Thymus (tissue), 11 donors: ENCODE results near the gene VPS37D. TPM values are rescaled to one million over a fixed set of nuclear protein-coding genes. Genes with fewer than 3 reads are reported as not detected.

Experiments
- DNase-seq, 9 donors: peaks; one replicate each; pipeline ENCODE4 v3.0.0-alpha.2; 2013; ENCODE audit warnings: low spot score in 9 of 9, low read depth in 6 of 9, missing footprints in 1 of 9
- H3K27ac ChIP-seq, 2 donors: one replicate each; pipeline ENCODE4 v1.5.1; 2013; ENCODE audit warnings: control low read depth in 1 of 2, low read depth in 1 of 2, low read length in 1 of 2, mild to moderate bottlenecking in 1 of 2, moderate library complexity in 1 of 2
- H3K27me3 ChIP-seq, 2 donors: one replicate each; pipeline ENCODE4 v1.5.1; 2013; ENCODE audit warnings: low read length in 1 of 2; ENCODE audit not compliant: control insufficient read depth in 2 of 2, insufficient read depth in 1 of 2
- H3K36me3 ChIP-seq, 2 donors: one replicate each; pipeline ENCODE4 v1.5.1; 2013; ENCODE audit warnings: low read length in 1 of 2, mild to moderate bottlenecking in 1 of 2, moderate library complexity in 1 of 2; ENCODE audit not compliant: control insufficient read depth in 2 of 2, insufficient read depth in 2 of 2
- H3K4me1 ChIP-seq, 2 donors: one replicate each; pipeline ENCODE4 v1.5.1; 2013; ENCODE audit warnings: low read length in 2 of 2; ENCODE audit not compliant: control insufficient read depth in 2 of 2, insufficient read depth in 2 of 2
- H3K4me3 ChIP-seq, 2 donors: one replicate each; pipeline ENCODE4 v1.5.1; 2013; ENCODE audit warnings: low read length in 2 of 2, control low read depth in 1 of 2, mild to moderate bottlenecking in 1 of 2
- H3K9me3 ChIP-seq, 2 donors: one replicate each; pipeline ENCODE4 v1.5.1; 2013; ENCODE audit warnings: low read length in 1 of 2, mild to moderate bottlenecking in 1 of 2; ENCODE audit not compliant: control insufficient read depth in 2 of 2, insufficient read depth in 1 of 2
- WGBS: extraction: QIAGEN DNeasy Blood & Tissue Kit; methylation state at CpG from one replicate; pipeline ENCODE4 v1.1.7; 2013; 5-methylcytosine and 5-hydroxymethylcytosine counted together
- polyA plus RNA-seq: library from polyadenylated mRNA; stranded (reverse); fragments of 200-250 nt; gene quantifications from one replicate; pipeline ENCODE4 v1.2.3, GENCODE V29; 2013
- total RNA-seq: library from RNA; stranded (reverse); fragments of 120-200 nt; gene quantifications from one replicate; pipeline ENCODE4 v1.2.4, GENCODE V29; 2013
- donor health status: healthy.

The VPS37D gene
- total and polyA plus RNA-seq, 2 donors = 1.2 to 2.7 TPM

- Histone ChIP-seq H3K9me3 (no peaks in the 10 kb centered on the region), H3K27me3 (peaks cover 0 to 9% of the 10 kb centered on the region in 2 donors), H3K4me1 (peaks cover 3 to 12% of the 10 kb centered on the region in 2 donors), H3K4me3 (no peak overlapping the region), H3K36me3 (peaks cover 37 to 42% of the 10 kb centered on the region in 2 donors), H3K27ac (no peak overlapping the region)
- no peak for DNase-seq
- WGBS = 95% methylated on average over 14 of the region's 14 CpGs
Measured at GRCh38 chr7:73700069-73700423, 32.4 kb downstream of the VPS37D start.

GRCh38 chr7:73700581-73701134 is 33.0 kb downstream of the VPS37D start:
- no peak for DNase-seq
- H3K4me1 ChIP-seq = peaks cover 3 to 12% of the 10 kb centered on the region in 2 donors
- peaks cover 34 to 38% of the 10 kb centered on the region in 2 donors for H3K36me3 ChIP-seq
- no peak overlapping the region for H3K27ac ChIP-seq
- H3K9me3 ChIP-seq = no peaks in the 10 kb centered on the region
- H3K27me3 ChIP-seq = peaks cover 0 to 9% of the 10 kb centered on the region in 2 donors
- H3K4me3 ChIP-seq = no peak overlapping the region
- 93% methylated on average over 15 of the region's 15 CpGs for WGBS

- Histone ChIP-seq H3K9me3 (no peaks in the 10 kb centered on the region), H3K27ac (no peak overlapping the region), H3K27me3 (peaks cover 0 to 13% of the 10 kb centered on the region in 2 donors), H3K4me1 (peaks cover 8 to 12% of the 10 kb centered on the region in 2 donors), H3K36me3 (peaks cover 28 to 32% of the 10 kb centered on the region in 2 donors), H3K4me3 (no peak overlapping the region)
- WGBS = 71% methylated on average over 13 of the region's 13 CpGs
- DNase-seq = no peak
Measured at GRCh38 chr7:73701357-73701995, 33.8 kb downstream of the VPS37D start.

GRCh38 chr7:73702226-73702625 is 34.6 kb downstream of the VPS37D start:
- DNase-seq = no peak
- WGBS = 85% methylated on average over 8 of the region's 8 CpGs
- peaks cover 20 to 24% of the 10 kb centered on the region in 2 donors for H3K36me3 ChIP-seq

GRCh38 chr7:73702665-73703064 is 35.0 kb downstream of the VPS37D start:
- no peak overlapping the region for H3K4me3 ChIP-seq
- peaks cover 0 to 13% of the 10 kb centered on the region in 2 donors for H3K27me3 ChIP-seq
- peaks cover 16 to 20% of the 10 kb centered on the region in 2 donors for H3K36me3 ChIP-seq
- H3K4me1 ChIP-seq = peaks cover 16% of the 10 kb centered on the region in 2 donors
- DNase-seq = no peak
- H3K9me3 ChIP-seq = no peaks in the 10 kb centered on the region
- 89% methylated on average over 18 of the region's 18 CpGs for WGBS
- H3K27ac ChIP-seq = no peak overlapping the region

More at GRCh38 chr7:73702226-73702625, 34.6 kb downstream of the VPS37D start:
- peaks cover 14 to 16% of the 10 kb centered on the region in 2 donors for H3K4me1 ChIP-seq
- H3K27ac ChIP-seq = no peak overlapping the region
- no peak overlapping the region for H3K4me3 ChIP-seq
- peaks cover 0 to 13% of the 10 kb centered on the region in 2 donors for H3K27me3 ChIP-seq
- no peaks in the 10 kb centered on the region for H3K9me3 ChIP-seq

- WGBS = 57% methylated on average over 13 of the region's 13 CpGs
- no peak for DNase-seq
- peaks cover 16% of the 10 kb centered on the region in 2 donors for H3K4me1 ChIP-seq
- peaks cover 15% of the 10 kb centered on the region in 2 donors for H3K36me3 ChIP-seq
- no peak overlapping the region for H3K4me3 ChIP-seq
- no peak overlapping the region for H3K27ac ChIP-seq
- peaks cover 0 to 13% of the 10 kb centered on the region in 2 donors for H3K27me3 ChIP-seq
- no peaks in the 10 kb centered on the region for H3K9me3 ChIP-seq
Measured at GRCh38 chr7:73703225-73703624, 35.6 kb downstream of the VPS37D start.

GRCh38 chr7:73703757-73704639 is 36.4 kb downstream of the VPS37D start:
- 21% methylated on average over 45 of the region's 45 CpGs for WGBS
- Histone ChIP-seq H3K27ac (no peak overlapping the region), H3K36me3 (peaks cover 7 to 8% of the 10 kb centered on the region in 2 donors), H3K4me1 (peaks cover 16% of the 10 kb centered on the region in 2 donors), H3K4me3 (peak overlapping the region in 1 of 2 donors; percentile 27), H3K9me3 (no peaks in the 10 kb centered on the region), H3K27me3 (peaks cover 0 to 13% of the 10 kb centered on the region in 2 donors)
- peak in 6 of 9 donors; percentile 45 to 83 (median 69) for DNase-seq

- H3K27ac ChIP-seq = no peak overlapping the region
- no peak for DNase-seq
- no peak overlapping the region for H3K4me3 ChIP-seq
- H3K36me3 ChIP-seq = peaks cover 1 to 2% of the 10 kb centered on the region in 2 donors
- no peaks in the 10 kb centered on the region for H3K9me3 ChIP-seq
- peaks cover 0 to 13% of the 10 kb centered on the region in 2 donors for H3K27me3 ChIP-seq
- peaks cover 16% of the 10 kb centered on the region in 2 donors for H3K4me1 ChIP-seq
- WGBS = 87% methylated on average over 23 of the region's 23 CpGs
Measured at GRCh38 chr7:73704640-73705550, 37.3 kb downstream of the VPS37D start.
